ENCODE measurements around the gene MAP7.

GRCh38 chr6:136524339-136524935 is 25.8 kb downstream of the MAP7 start:
- no peak for TF ChIP-seq CTCF (IDR thresholded peaks at IDR 0.05; ENCODE audit: low read depth, low read length, poor library complexity, severe bottlenecking)
- TF ChIP-seq EZH2phosphoT487 (IDR thresholded peaks at IDR 0.05; ENCODE audit: borderline replicate concordance, low read length), result no peak

Data from DOHH2 (cell line).